ENCODE measurements around the gene OR5P2. TPM values are rescaled to one million over a fixed set of nuclear protein-coding genes. Genes with fewer than 3 reads are reported as not detected.
"Not testable (repeated sequence)": the region's sequence is repeated elsewhere in the genome, so short reads cannot be mapped to it uniquely, and the experiment has no call there.

Gene OR5P2
- total RNA-seq, 2 donors from 2014 or later = not detected

DNA sequence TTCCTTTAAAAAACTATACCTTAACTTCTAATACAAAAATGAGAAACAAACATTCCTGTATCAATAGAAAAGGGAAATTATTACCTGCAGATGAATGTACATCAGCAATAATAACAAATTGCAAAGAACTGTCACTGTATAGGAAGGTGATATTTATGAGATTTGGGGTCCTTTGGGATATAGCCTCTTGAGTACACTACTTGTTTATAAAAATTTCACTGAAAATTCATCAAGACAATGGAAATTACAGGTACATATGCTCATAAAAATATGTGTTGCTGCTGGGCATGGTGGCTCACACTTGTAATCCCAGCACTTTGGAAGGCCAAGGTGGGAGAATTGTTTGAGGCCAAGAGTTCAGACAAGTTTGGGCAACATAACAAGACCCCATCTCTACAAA lies 34.0 kb upstream of the OR5P2 start, which contains the start of gene OR5P3:
Gene OR5P3 (minus strand): TSS at position 101 of the 400 bp plus-strand sequence.
- no peaks in the 10 kb centered on the region for H3K4me1 ChIP-seq
- H3K4me3 ChIP-seq = no peak within 1 kb of the TSS
- TF ChIP-seq, protein P1, sequence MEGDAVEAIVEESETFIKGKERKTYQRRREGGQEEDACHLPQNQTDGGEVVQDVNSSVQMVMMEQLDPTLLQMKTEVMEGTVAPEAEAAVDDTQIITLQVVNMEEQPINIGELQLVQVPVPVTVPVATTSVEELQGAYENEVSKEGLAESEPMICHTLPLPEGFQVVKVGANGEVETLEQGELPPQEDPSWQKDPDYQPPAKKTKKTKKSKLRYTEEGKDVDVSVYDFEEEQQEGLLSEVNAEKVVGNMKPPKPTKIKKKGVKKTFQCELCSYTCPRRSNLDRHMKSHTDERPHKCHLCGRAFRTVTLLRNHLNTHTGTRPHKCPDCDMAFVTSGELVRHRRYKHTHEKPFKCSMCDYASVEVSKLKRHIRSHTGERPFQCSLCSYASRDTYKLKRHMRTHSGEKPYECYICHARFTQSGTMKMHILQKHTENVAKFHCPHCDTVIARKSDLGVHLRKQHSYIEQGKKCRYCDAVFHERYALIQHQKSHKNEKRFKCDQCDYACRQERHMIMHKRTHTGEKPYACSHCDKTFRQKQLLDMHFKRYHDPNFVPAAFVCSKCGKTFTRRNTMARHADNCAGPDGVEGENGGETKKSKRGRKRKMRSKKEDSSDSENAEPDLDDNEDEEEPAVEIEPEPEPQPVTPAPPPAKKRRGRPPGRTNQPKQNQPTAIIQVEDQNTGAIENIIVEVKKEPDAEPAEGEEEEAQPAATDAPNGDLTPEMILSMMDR (IDR thresholded peaks at IDR 0.05) = no peak
- no peaks in the 10 kb centered on the region for H3K36me3 ChIP-seq
- no peak within 1 kb of the TSS for H3K27ac ChIP-seq
- no peak for DNase-seq
- no peaks in the 10 kb centered on the region for H3K9me3 ChIP-seq
- H3K9ac ChIP-seq (ENCODE audit: low read depth in 2 of 2, low read length in 2 of 2) = no peak within 1 kb of the TSS
- no peaks in the 10 kb centered on the region for H3K27me3 ChIP-seq
- intact Hi-C loops (cut with DNase I) = no loop called here

DNA sequence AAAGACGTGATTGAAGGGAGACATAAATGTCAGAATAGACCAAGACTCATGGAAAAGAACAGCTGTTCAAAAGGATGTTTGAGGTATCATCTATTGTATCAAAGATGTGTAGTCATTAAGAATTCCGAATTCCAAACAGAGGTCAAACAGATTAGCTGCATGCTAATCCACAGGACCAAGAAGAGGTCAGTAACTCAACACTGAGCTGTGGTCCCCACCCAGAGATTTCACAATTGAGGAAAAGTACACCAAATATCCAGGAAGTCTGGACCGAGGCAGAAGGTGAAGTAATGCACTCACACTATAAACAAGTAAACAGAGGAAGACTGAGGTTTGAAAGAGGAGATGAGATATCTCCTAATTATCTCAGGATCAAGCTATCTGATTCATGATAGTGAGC lies 29.6 kb upstream of the OR5P2 start:
- Histone ChIP-seq H3K27me3 (no peaks in the 10 kb centered on the region), H3K4me3 (no peak overlapping the region), H3K9ac (ENCODE audit: low read depth in 2 of 2, low read length in 2 of 2) (no peak overlapping the region), H3K4me1 (no peaks in the 10 kb centered on the region), H3K9me3 (no peaks in the 10 kb centered on the region), H3K36me3 (no peaks in the 10 kb centered on the region), H3K27ac (no peak overlapping the region)
- TF ChIP-seq, protein P1 (IDR thresholded peaks at IDR 0.05) = no peak
- intact Hi-C loops (cut with DNase I) = no loop called here
- no peak for DNase-seq

DNA sequence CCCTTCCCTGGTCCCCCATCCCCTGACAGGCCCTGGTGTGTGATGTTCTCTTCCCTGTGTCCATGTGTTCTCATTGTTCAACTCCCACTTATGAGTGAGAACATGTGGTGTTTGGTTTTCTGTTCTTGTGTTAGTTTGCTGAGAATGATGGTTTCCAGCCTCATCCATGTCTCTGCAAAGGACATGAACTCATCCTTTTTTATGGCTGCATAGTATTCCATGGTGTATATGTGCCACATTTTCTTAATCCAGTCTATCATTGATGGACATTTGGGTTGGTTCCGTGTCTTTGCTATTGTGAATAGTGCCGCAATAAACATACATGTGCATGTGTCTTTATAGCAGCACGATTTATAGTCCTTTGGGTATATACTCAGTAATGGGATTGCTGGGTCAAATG lies 23.7 kb upstream of the OR5P2 start:
- H3K4me3 ChIP-seq; H3K27me3 ChIP-seq; DNase-seq; H3K36me3 ChIP-seq; H3K4me1 ChIP-seq; H3K9ac ChIP-seq (ENCODE audit: low read depth in 2 of 2, low read length in 2 of 2); H3K9me3 ChIP-seq; intact Hi-C loops (cut with DNase I); H3K27ac ChIP-seq: not testable (repeated sequence)

DNA sequence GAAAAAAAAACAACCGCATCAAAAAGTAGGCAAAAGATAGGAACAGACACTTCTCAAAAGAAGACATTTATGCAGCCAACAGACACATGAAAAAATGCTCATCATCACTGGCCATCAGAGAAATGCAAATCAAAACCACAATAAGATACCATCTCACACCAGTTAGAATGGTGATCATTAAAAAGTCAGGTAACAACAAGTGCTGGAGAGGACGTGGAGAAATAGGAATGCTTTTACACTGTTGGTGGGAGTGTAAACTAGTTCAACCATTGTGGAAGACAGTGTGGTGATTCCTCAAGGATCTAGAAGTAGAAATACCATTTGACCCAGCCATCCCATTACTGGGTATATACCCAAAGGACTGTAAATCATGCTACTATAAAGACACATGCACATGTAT lies 18.2 kb upstream of the OR5P2 start:
- DNase-seq; H3K27me3 ChIP-seq; H3K36me3 ChIP-seq; H3K9me3 ChIP-seq; intact Hi-C loops (cut with DNase I); H3K9ac ChIP-seq (ENCODE audit: low read depth in 2 of 2, low read length in 2 of 2); H3K4me1 ChIP-seq; H3K4me3 ChIP-seq; H3K27ac ChIP-seq: not testable (repeated sequence)

DNA sequence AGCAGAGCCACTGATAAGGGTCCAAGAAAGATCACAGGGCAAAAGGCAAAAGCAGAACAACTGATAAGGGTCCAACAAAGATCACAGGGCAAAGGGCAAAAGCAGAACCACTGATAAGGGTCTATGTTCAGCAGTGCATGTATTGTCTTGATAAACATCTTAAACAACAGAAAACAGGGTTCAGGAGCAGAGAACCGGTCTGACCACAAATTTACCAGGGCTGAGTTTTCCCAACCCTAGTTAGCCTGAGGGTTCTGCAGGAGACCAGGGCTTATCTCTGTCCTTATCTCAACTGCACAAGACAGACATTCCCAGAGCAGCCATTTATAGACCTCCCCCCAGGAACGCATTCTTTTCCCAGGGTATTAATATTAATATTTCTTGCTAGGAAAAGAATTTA lies 13.6 kb upstream of the OR5P2 start:
- H3K27ac ChIP-seq; H3K4me3 ChIP-seq; H3K27me3 ChIP-seq; intact Hi-C loops (cut with DNase I); H3K4me1 ChIP-seq; H3K36me3 ChIP-seq; H3K9me3 ChIP-seq; DNase-seq; H3K9ac ChIP-seq (ENCODE audit: low read depth in 2 of 2, low read length in 2 of 2): not testable (repeated sequence)

DNA sequence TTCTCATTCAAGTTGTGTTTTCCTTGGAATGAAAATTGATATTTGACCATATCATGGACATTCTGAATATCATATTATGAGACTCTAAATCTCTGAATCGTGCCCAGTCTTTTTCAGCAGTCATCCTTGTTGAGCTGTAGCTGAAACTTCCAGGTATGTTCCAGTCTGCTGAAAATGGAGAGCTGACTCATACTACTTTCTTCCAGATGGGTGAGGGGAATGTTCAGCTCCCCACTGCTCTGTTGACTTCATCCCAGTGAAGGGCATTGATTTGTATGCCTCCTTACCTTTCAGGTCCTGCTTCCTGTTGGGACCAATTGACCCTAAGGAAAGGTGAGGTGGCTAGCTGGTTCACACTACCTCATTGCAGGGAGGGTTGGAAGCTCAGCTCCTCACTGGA lies 3.5 kb downstream of the OR5P2 start:
- intact Hi-C loops (cut with DNase I) = no loop called here
- Histone ChIP-seq H3K27me3 (no peaks in the 10 kb centered on the region), H3K27ac (no peak overlapping the region), H3K9ac (ENCODE audit: low read depth in 2 of 2, low read length in 2 of 2) (no peak overlapping the region), H3K9me3 (no peaks in the 10 kb centered on the region), H3K4me1 (no peaks in the 10 kb centered on the region), H3K4me3 (no peak overlapping the region), H3K36me3 (no peaks in the 10 kb centered on the region)
- no peak for DNase-seq
- TF ChIP-seq, protein P1 (IDR thresholded peaks at IDR 0.05) = no peak

DNA sequence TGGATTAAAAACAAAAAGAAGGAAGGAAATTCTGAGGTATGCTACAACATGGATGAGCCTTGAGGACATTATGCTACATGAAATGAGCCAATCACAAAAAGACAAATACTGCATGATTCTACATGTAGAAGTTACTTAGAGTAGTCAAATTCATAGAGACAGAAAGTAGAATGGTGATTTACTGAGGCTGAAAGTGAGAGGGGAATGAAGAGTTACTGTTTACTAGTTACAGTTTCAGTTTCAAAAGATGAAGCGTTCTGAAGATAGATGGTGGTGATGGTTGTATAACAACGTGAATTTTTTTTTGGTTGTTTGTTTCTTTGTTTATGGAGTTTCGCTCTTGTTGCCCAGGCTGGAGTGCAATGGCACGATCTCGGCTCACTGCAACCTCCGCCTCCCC lies 9.5 kb downstream of the OR5P2 start:
- Histone ChIP-seq H3K9ac (ENCODE audit: low read depth in 2 of 2, low read length in 2 of 2) (no peak overlapping the region), H3K27me3 (no peaks in the 10 kb centered on the region), H3K4me3 (no peak overlapping the region), H3K36me3 (no peaks in the 10 kb centered on the region), H3K4me1 (no peaks in the 10 kb centered on the region), H3K27ac (no peak overlapping the region), H3K9me3 (no peaks in the 10 kb centered on the region)
- DNase-seq = no peak
- TF ChIP-seq, protein P1 (IDR thresholded peaks at IDR 0.05) = no peak
- intact Hi-C loops (cut with DNase I) = no loop called here
